ENCODE measurements around the gene SLC7A1. TPM values are rescaled to one million over a fixed set of nuclear protein-coding genes. Genes with fewer than 3 reads are reported as not detected.
A peak's percentile ranks its signal among the peaks of the same experiment; 100 is the strongest.

Gene SLC7A1
- total and polyA plus RNA-seq, 2 experiments from 2014 or later = 10.1 to 16.2 TPM

- Histone ChIP-seq H3K27me3 (no peaks in the 10 kb centered on the region), H3K79me2 (peaks cover 19% of the 10 kb centered on the region), H3K4me1 (ENCODE audit: insufficient read depth) (no peaks in the 10 kb centered on the region), H3K9me3 (ENCODE audit: low read depth) (no peaks in the 10 kb centered on the region), H3K36me3 (replicated peaks; ENCODE audit: insufficient read depth, low read depth) (no peaks in the 10 kb centered on the region), H4K20me1 (ENCODE audit: insufficient read depth, poor library complexity, severe bottlenecking) (no peaks in the 10 kb centered on the region), H3K4me3 (no peak overlapping the region), H3K4me2 (no peak overlapping the region), H3K27ac (no peak overlapping the region), H2AFZ (no peak overlapping the region), H3K9me2 (replicated peaks; ENCODE audit: insufficient read depth) (no peaks in the 10 kb centered on the region)
- no peak for DNase-seq (ENCODE audit: low spot score)
- WGBS (ENCODE audit: low lambda C conversion rate, missing lambda C conversion rate) = 94% methylated on average over 8 of the region's 8 CpGs
- no peak for TF ChIP-seq EZH2 (IDR thresholded peaks at IDR 0.05; ENCODE audit: borderline replicate concordance)
- TF ChIP-seq CTCF (IDR thresholded peaks at IDR 0.05; ENCODE audit: poor library complexity) = no peak
- TF ChIP-seq EZH2phosphoT487 (IDR thresholded peaks at IDR 0.05; ENCODE audit: low read depth, severe bottlenecking, unreplicated experiment) = no peak
These were observed 48.8 kb downstream of the SLC7A1 start for GRCh38 chr13:29546662-29547061.

GRCh38 chr13:29545988-29546387, 49.5 kb downstream of the SLC7A1 start:
- no peak for TF ChIP-seq EZH2 (IDR thresholded peaks at IDR 0.05; ENCODE audit: borderline replicate concordance)
- no peak for TF ChIP-seq CTCF (IDR thresholded peaks at IDR 0.05; ENCODE audit: poor library complexity)
- TF ChIP-seq EZH2phosphoT487 (IDR thresholded peaks at IDR 0.05; ENCODE audit: low read depth, severe bottlenecking, unreplicated experiment) = no peak

DNA sequence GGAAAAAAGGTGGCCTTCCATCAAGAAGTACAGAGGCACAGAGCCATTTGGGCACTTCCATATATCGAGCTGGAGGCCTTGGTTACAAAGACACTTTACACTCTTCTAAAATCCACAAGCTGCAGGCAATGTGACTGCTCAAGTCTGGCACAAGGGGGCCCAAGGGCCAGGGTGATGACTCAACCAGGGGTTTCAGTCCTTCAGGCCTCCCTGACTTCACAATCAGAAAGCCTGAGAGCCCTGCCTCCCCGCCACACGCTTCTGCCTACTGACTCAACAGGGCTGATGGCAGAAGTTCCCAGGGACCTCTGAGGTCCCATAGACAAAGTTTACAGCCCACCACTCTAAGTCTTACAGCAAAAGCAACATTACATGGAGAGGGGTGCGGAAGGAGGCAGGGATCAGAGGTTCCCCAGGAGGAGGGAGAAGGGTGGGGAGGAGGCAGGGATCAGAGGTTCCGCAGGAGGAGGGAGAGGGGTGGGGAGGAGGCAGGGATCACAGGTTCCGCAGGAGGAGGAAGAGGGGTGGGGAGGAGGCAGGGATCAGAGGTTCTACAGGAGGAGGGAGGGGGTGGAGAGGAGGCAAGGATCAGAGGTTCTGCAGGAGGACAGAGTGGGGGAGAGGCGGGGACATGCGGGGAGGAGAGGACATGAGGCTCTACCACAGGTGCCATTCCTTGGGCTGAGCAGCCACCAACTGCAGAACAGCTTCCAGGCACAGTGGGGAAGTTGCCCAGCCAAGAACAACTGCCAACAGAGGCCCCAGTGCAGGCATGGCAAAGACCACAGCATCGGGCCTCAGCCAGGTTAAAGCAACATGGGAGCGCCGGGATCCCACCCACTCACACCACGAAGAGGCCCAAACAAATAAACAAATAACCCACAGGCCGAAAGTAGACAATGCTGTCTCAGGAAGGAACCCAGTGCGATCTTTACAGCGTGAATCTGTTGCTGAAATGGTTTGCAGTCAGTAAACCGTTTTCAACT, 52.0 kb downstream of the SLC7A1 start:
- Histone ChIP-seq H3K79me2 (peaks cover 22% of the 10 kb centered on the region), H3K4me1 (ENCODE audit: insufficient read depth) (no peaks in the 10 kb centered on the region), H3K27me3 (no peaks in the 10 kb centered on the region), H2AFZ (no peak overlapping the region), H4K20me1 (ENCODE audit: insufficient read depth, poor library complexity, severe bottlenecking) (no peaks in the 10 kb centered on the region), H3K9me3 (ENCODE audit: low read depth) (no peaks in the 10 kb centered on the region), H3K36me3 (replicated peaks; ENCODE audit: insufficient read depth, low read depth) (no peaks in the 10 kb centered on the region), H3K9me2 (replicated peaks; ENCODE audit: insufficient read depth) (no peaks in the 10 kb centered on the region), H3K4me2 (no peak overlapping the region), H3K4me3 (no peak overlapping the region), H3K27ac (no peak overlapping the region)
- TF ChIP-seq EZH2phosphoT487 (IDR thresholded peaks at IDR 0.05; ENCODE audit: low read depth, severe bottlenecking, unreplicated experiment) = no peak
- TF ChIP-seq CTCF (IDR thresholded peaks at IDR 0.05; ENCODE audit: poor library complexity) = no peak
- no peak for TF ChIP-seq EZH2 (IDR thresholded peaks at IDR 0.05; ENCODE audit: borderline replicate concordance)
- 89% methylated on average over 11 of the region's 16 CpGs for WGBS (ENCODE audit: low lambda C conversion rate, missing lambda C conversion rate)
- peak; percentile 39 for DNase-seq (ENCODE audit: low spot score)

More at GRCh38 chr13:29545988-29546387, 49.5 kb downstream of the SLC7A1 start:
- H3K27ac ChIP-seq = no peak overlapping the region
- H3K4me3 ChIP-seq = no peak overlapping the region
- no peak overlapping the region for H2AFZ ChIP-seq
- DNase-seq (ENCODE audit: low spot score) = no peak
- H3K4me1 ChIP-seq (ENCODE audit: insufficient read depth) = no peaks in the 10 kb centered on the region
- no peaks in the 10 kb centered on the region for H3K9me2 ChIP-seq (replicated peaks; ENCODE audit: insufficient read depth)
- H3K79me2 ChIP-seq = peaks cover 22% of the 10 kb centered on the region
- 94% methylated on average over 8 of the region's 8 CpGs for WGBS (ENCODE audit: low lambda C conversion rate, missing lambda C conversion rate)
- H3K9me3 ChIP-seq (ENCODE audit: low read depth) = no peaks in the 10 kb centered on the region
- H3K4me2 ChIP-seq = no peak overlapping the region
- no peaks in the 10 kb centered on the region for H3K27me3 ChIP-seq
- no peaks in the 10 kb centered on the region for H4K20me1 ChIP-seq (ENCODE audit: insufficient read depth, poor library complexity, severe bottlenecking)
- H3K36me3 ChIP-seq (replicated peaks; ENCODE audit: insufficient read depth, low read depth) = no peaks in the 10 kb centered on the region

Data from hepatocyte (in vitro differentiated cells).